K562 (cell line): ENCODE data around the gene COX6A2.

Experiments used
- ATF2 ChIP-seq: sonication (generic); formaldehyde crosslinking; IDR thresholded peaks from 2 replicates; pipeline ENCODE4 v1.8.1; 2022; ENCODE audit warnings: missing genetic modification reagents
- ATF3 ChIP-seq, 2 experiments: fragments of 450-650 bp in 1 of 2; sonication (generic) in 1 of 2; formaldehyde crosslinking in 1 of 2; IDR thresholded peaks in 1 of 2; conservative IDR thresholded peaks in 1 of 2; 2 replicates each; pipeline versions ENCODE4 v1.6.1 to v1.8.1; 2016 to 2023; ENCODE audit warnings: mild to moderate bottlenecking in 2 of 2, moderate library complexity in 2 of 2, inconsistent platforms in 1 of 2, missing genetic modification reagents in 1 of 2
- HINFP ChIP-seq: fragments of 450-650 bp; conservative IDR thresholded peaks from 2 replicates; pipeline ENCODE4 v1.6.1; 2016; ENCODE audit warnings: missing genetic modification characterization, low read depth, mild to moderate bottlenecking, control low read depth, missing compliant biosample characterization
- USF1 ChIP-seq: sonication (generic); formaldehyde crosslinking; IDR thresholded peaks from 2 replicates; pipeline ENCODE4 v1.9.0; 2022; ENCODE audit warnings: mild to moderate bottlenecking, missing genetic modification reagents
- YY1 ChIP-seq, 3 experiments: IDR thresholded peaks; 2 replicates each; pipeline ENCODE4 v1.6.1; 2011; ENCODE audit warnings: low read length in 2 of 3, mild to moderate bottlenecking in 2 of 3, moderate library complexity in 2 of 3, borderline replicate concordance in 1 of 3, control low read depth in 1 of 3, low read depth in 1 of 3; ENCODE audit not compliant: insufficient read depth in 3 of 3, insufficient replicate concordance in 2 of 3, control insufficient read depth in 1 of 3, insufficient read length in 1 of 3; ENCODE audit errors: extremely low read depth in 1 of 3

GRCh38 chr16:31471241-31471874 lies 43.2 kb upstream of the COX6A2 start:
- TF ChIP-seq YY1 (IDR thresholded peaks at IDR 0.05; ENCODE audit: borderline replicate concordance in 1 of 3, control insufficient read depth in 1 of 3, extremely low read depth in 1 of 3, insufficient read depth in 3 of 3, insufficient read length in 1 of 3, insufficient replicate concordance in 2 of 3, low read depth in 1 of 3, low read length in 2 of 3): no peak
- TF ChIP-seq ATF3 (IDR thresholded peaks at IDR 0.05): no peak
- no peak for TF ChIP-seq ATF3 (CRISPR knock-in tag; conservative IDR thresholded peaks at IDR 0.05)
- no peak for TF ChIP-seq USF1 (CRISPR knock-in tag)
- TF ChIP-seq ATF2 (CRISPR knock-in tag): no peak
- no peak for TF ChIP-seq HINFP (tag)
